HG03520 (cell line): ENCODE results near the gene SPARC.

Source experiments
- ATAC-seq: cut with Tn5 transposase; IDR thresholded peaks from one replicate; pipeline ENCODE4 v1.9.1; 2021; ENCODE audit warnings: mild to moderate bottlenecking, moderate library complexity; ENCODE audit not compliant: unreplicated experiment

The SPARC gene

DNA sequence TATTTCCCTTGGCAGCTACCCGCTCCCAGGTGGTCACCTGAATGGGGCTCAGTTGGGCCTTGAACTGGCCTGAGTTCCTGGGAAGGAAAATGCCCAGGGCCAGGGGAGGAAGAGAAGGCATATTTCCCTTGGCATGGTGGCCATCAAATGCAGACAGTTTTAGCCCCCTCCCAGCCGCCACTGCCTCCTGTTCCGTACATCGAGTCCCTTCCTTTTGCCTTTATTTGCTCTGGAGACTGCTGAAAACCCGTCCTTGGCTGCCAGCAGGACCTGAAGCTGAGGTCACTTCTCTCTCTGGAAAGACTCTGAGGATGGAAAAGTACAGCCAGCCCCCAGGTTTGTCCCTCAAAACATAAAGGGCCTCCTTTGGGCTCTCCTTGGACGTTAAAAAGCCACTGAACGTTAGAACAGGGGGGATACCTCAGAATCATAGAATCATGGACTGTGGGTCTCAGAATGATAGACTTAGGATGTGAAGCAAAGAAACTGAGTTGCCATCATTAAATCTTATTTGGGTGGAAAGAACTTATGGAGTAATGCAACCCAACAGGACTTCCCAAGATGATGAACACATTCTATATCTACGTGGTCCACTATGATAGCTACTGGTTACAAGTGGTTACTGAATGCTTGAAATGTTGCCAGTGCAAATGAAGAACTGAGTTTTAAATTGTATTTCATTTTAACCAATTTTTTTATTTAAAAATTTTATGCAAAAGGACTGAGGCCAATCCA lies 7.1 kb downstream of the SPARC start:
- ATAC-seq, result no peak

GRCh38 chr5:151678713-151679112 lies 8.0 kb downstream of the SPARC start:
- no peak for ATAC-seq

DNA sequence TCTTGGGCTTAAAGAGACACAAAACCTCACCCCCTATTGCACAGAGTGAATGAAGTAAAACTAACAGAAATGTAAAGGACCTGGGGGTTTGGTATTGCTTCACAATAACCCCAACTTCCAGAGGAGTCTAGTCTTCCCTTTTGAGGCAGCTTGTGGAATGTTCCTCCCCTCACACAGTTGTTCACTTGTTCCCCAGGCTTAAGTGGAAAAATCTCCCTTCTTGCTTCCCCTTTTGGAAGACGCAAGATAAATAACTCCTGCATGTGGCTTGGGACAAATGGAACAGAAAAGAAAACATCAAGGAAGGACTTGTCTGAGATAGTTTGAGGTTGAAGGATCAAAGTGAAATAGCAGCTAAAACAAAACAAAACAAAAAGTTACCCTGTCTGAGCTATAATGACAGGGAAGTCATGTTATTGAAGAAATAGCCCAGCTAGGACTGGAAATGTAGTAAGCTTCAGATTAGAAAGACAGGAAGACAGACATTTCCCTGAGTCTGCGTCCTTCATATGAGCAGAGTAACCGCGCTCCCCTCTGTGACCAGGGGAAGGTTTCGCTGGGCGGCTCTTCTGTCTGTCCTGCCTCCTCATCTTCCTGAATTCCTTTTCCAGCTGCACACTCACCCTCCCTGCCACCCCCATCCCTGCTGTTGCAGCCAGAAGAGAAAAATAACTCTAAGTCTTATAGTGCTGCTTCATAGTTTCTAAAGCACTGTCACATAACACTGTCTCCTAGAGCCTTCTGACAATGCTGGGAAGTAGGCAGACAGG lies 8.8 kb downstream of the SPARC start:
- ATAC-seq, result no peak

DNA sequence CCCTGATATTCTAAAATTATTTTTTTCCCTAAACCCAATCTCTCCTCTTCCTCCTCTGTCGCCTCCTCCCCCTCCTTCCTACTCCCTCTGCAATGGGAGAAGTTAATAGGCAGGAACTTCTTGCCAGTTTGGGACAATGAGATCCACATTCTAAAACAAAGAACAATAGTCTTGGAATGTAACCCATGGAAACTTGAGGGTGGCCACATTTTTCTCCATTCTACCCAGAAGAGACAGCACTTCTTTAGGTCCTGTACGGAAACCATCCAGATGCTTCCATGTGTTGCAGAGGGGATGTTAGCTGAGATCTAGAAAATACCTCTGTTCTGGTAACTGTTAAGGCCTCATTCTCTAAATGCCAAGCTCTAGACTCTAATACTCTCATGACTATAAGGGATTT lies 10.0 kb downstream of the SPARC start:
- no peak for ATAC-seq

GRCh38 chr5:151676314-151676712 lies 10.4 kb downstream of the SPARC start:
- no peak for ATAC-seq

DNA sequence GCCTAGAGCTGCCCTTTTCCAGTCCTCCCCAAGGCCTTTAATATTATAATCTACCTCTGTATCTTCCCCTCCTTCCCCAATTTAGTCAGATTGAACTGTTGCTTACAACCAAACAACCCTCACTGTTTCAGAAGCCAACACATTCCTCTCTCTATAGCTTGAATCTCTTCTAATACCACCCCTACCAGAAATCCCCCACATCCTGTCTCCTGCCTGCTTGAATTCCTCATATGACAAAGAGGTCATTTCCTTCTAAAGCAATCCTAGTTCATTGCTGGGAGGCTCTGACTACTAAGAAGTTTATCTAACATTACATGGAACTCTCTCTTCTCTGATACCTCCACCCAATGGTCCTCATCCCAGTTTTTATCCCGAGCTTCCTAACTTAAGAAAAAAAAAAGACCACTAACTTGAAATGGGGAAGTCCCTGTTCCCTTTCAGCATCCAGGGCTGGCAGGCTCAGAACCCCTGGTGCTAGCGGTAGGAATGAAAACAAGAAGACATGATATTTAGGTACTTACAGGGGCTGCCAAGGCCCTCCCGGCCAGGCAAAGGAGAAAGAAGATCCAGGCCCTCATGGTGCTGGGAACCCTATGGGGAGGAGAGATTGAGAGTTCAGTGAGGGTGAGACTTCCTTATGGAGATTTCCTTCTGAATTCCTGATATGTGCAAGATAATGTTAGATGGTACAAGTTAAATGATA lies 11.0 kb downstream of the SPARC start:
- ATAC-seq, result no peak

DNA sequence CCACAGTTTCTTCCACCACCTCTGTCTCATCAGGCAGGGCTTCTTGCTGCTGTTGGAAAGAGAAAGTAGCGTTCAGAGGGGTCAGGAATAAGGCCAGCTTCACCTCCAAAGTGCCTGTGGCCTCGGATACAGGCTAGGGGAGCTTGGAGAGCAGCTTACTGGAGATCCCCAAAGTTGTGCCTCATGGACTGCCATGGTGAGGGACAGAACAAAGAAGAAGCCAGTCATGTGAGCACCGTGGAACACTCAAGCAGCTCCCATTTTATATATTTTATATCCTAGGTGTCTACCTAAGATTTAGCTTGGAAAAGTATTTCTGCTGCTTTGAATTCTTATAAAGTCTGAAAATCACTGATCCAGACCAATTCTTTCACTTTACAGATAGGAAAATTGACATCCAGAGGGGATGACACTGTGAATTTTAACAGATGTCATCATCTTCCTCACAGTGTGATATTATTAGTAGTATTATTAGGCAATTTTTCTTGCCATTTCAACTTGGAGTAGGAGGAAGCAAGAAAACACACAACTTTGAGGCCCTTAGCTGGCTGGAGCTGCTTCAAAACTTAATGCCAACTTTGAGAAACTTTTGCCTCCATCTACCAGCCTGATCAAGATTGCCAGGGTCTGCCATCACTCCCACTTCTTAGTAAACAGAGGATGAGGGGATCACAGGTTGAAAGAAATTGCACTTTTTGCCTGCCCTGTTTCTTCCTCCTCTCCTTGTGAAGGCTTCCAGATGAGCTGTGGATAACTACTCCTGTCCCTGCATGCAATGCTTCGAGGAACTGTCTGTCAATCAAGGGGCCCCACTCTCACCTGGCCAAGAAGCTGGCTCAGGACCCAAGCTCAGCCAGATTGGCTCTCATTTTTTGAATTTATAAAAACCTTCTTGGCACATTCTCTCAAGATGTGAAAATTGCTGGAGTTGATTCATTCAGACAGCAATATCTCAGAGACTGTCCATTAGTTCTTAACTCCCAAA lies 11.8 kb downstream of the SPARC start:
- no peak for ATAC-seq

DNA sequence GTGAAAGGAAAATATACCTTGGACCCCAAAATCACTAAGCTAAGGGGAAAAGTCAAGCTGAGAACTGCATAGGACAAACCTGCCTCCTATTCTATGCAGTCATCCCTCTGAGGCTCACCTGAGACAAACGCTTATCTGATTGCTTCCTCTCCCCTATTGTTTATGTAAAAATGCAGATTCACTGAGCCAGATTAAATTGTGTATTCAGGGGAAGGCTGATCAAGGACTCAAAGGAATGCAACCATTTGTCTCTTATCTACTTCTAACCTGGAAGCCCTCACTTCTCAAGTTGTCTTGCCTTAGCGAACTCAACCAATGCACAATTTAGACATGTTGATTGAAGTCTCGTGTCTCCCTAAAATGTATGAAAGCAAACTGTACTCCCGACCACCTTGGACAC lies 13.3 kb downstream of the SPARC start:
- ATAC-seq, result no peak

- ATAC-seq, result no peak
These were observed 14.2 kb downstream of the SPARC start for GRCh38 chr5:151672516-151672915.

DNA sequence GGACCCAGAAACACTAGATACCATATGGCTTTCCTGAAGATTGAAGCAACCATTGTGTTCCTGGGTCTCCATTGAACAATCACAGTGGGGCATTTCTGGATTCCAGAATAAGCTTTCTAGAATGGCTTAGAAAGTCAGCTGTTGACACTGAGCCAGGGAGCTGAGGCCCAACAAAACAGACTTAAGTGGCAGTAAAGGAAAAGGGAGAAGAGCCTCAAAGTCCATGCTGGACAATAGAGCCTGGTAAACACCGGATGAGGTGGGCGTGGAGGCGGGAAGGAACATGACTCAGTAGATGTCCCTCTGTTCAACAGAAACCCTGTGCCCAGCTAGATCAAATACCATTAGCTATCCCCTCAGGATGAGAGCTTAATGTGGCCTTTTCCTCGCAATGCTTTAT lies 14.8 kb downstream of the SPARC start:
- ATAC-seq, result no peak

GRCh38 chr5:151670953-151671636 lies 15.6 kb downstream of the SPARC start:
- ATAC-seq, result no peak

GRCh38 chr5:151670083-151670686 lies 16.5 kb downstream of the SPARC start:
- no peak for ATAC-seq

DNA sequence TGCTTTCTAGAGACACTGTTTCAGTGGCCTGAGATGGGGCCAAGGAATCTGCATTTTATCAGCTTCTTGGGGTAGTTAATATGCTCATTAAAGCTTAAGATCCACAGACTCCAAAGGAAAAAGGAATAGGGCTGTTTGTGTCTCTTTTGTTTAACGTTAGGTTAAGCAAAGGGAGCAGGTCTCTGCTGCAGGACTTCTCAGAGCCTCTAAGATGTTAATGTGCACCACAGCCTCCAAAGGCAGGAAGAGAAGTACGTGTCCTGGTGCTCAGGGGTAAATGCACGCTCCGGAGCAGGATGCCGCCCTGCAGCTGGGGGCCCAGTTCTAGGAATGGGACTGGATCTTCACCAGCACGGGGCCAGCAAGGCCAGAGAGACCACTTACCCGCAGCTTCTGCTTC lies 19.6 kb downstream of the SPARC start:
- ATAC-seq, result no peak

GRCh38 chr5:151665613-151666012 lies 21.1 kb downstream of the SPARC start:
- no peak for ATAC-seq

DNA sequence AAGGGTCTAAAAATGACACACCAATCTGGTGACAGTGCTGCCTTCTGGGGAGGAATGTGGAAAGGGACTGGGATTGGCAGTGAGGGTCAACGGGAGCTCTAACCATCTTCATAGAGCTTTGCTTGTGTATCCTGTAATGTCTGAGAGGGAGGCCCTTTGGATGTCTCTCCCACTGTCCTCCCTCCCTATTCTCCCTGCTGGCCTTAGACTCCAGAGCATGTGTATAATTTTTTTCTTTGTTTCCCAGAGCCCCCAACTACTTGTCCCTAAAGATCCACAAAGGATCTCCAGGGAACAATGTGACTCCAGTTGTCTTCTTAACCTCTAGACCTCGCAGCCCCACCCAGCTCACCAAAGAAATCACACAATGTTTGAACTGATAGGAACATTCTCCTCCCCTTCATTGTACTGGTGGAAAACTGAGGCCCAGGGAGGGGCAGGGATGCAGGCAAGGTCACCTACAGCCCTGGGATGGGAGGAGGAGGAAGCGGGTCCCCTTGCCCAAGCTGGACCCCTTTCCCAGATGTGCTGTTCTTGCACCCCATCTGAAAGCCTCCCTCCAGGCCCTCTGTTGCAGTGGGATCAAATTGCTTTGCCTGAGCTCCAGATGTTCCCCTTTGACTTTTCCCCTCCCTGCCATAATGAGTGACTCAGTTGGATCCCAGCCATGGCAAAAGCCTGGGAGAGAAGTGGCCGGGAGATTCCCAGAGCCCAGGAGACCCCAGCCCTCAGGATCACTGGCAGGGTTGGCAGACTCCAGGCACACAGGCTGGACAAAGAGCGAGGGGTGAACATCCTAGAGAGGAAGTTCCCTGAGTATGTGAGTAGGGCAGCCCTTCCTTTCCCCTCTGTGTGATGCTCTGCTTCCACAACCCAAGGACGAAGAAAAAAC lies 21.8 kb downstream of the SPARC start:
- no peak for ATAC-seq

GRCh38 chr5:151663617-151664293 lies 23.0 kb downstream of the SPARC start:
- ATAC-seq, result no peak

GRCh38 chr5:151662805-151663204 lies 23.9 kb downstream of the SPARC start:
- ATAC-seq, result no peak
